DLD1 (cell line): ENCODE results near the gene LRRC36.

Experiments
- in situ Hi-C: cut with HindIII; loops from 2 replicates; pipeline ENCODE4 v1.10.0; 2017; ENCODE audit warnings: low sequenced_read_pairs

Gene LRRC36

GRCh38 chr16:67417333-67418061 lies 90.9 kb downstream of the LRRC36 start:
- in situ Hi-C loops: no loop called here

GRCh38 chr16:67419502-67419901 lies 92.9 kb downstream of the LRRC36 start:
- in situ Hi-C loops: no loop called here

GRCh38 chr16:67419931-67420330 lies 93.3 kb downstream of the LRRC36 start:
- in situ Hi-C loops: no loop called here

- in situ Hi-C loops: no loop called here
Observed at GRCh38 chr16:67421030-67421429, 94.4 kb downstream of the LRRC36 start.

- in situ Hi-C loops: no loop called here
Observed at GRCh38 chr16:67423015-67423414, 96.4 kb downstream of the LRRC36 start.

GRCh38 chr16:67423611-67424260 lies 97.1 kb downstream of the LRRC36 start:
- in situ Hi-C loops: no loop called here

GRCh38 chr16:67424261-67424615 lies 97.6 kb downstream of the LRRC36 start:
- in situ Hi-C loops: no loop called here

- in situ Hi-C loops: no loop called here
Observed at GRCh38 chr16:67425061-67425460, 98.4 kb downstream of the LRRC36 start.

- in situ Hi-C loops: no loop called here
Observed at GRCh38 chr16:67425580-67425979, 99.0 kb downstream of the LRRC36 start.

GRCh38 chr16:67426022-67426421 lies 99.4 kb downstream of the LRRC36 start:
- in situ Hi-C loops: no loop called here

GRCh38 chr16:67426950-67427349 lies 100.3 kb downstream of the LRRC36 start:
- in situ Hi-C loops: no loop called here

GRCh38 chr16:67428146-67428731 lies 101.6 kb downstream of the LRRC36 start:
- in situ Hi-C loops: no loop called here

- in situ Hi-C loops: no loop called here
Observed at GRCh38 chr16:67429053-67429798, 102.6 kb downstream of the LRRC36 start.

GRCh38 chr16:67429799-67430503 lies 103.3 kb downstream of the LRRC36 start:
- in situ Hi-C loops: no loop called here

- in situ Hi-C loops: no loop called here
Observed at GRCh38 chr16:67430504-67430976, 103.9 kb downstream of the LRRC36 start.

- in situ Hi-C loops: no loop called here
Observed at GRCh38 chr16:67430977-67431774, 104.6 kb downstream of the LRRC36 start, which contains the start of gene HSD11B2. Gene HSD11B2 (plus strand): TSS chr16:67431121. CDS start chr16:67431249, 128 bp downstream.

- in situ Hi-C loops: no loop called here
Observed at GRCh38 chr16:67431775-67432505, 105.3 kb downstream of the LRRC36 start.

GRCh38 chr16:67432506-67432890 lies 105.9 kb downstream of the LRRC36 start:
- in situ Hi-C loops: no loop called here

- in situ Hi-C loops: no loop called here
Observed at GRCh38 chr16:67433131-67433719, 106.6 kb downstream of the LRRC36 start.
